EL (cell line): ENCODE data around the gene SLC47A1.
"Not testable (repeated sequence)": the region's sequence is repeated elsewhere in the genome, so short reads cannot be mapped to it uniquely, and the experiment has no call there.

Experiments used
- DNase-seq: peaks from one replicate; pipeline ENCODE4 v3.0.0-alpha.2; 2016

Gene SLC47A1

GRCh38 chr17:19533718-19534561 is at the start of gene SLC47A1:
SLC47A1 (plus strand) TSS chr17:19533854; CDS start chr17:19533940, 86 bp downstream.
- peak; percentile 57 for DNase-seq

- no peak for DNase-seq
Observed at GRCh38 chr17:19485800-19486340, 47.8 kb upstream of the SLC47A1 start.

- DNase-seq = no peak
Observed at GRCh38 chr17:19486351-19487023, 47.2 kb upstream of the SLC47A1 start.

- DNase-seq = no peak
Observed at GRCh38 chr17:19487024-19487600, 46.5 kb upstream of the SLC47A1 start.

GRCh38 chr17:19492141-19492540 is 41.5 kb upstream of the SLC47A1 start:
- DNase-seq = no peak

- no peak for DNase-seq
Observed at GRCh38 chr17:19494961-19495806, 38.5 kb upstream of the SLC47A1 start.

GRCh38 chr17:19495828-19496528 is 37.7 kb upstream of the SLC47A1 start:
- DNase-seq = no peak

GRCh38 chr17:19497624-19498023 is 36.0 kb upstream of the SLC47A1 start:
- no peak for DNase-seq

GRCh38 chr17:19501219-19501618 is 32.4 kb upstream of the SLC47A1 start:
- DNase-seq = no peak

- no peak for DNase-seq
Observed at GRCh38 chr17:19502517-19502916, 31.1 kb upstream of the SLC47A1 start.

- not testable (repeated sequence) for DNase-seq
Observed at GRCh38 chr17:19505561-19505960, 28.1 kb upstream of the SLC47A1 start.

- DNase-seq = peak; percentile 94
Observed at GRCh38 chr17:19507775-19508576, 25.7 kb upstream of the SLC47A1 start.

- no peak for DNase-seq
Observed at GRCh38 chr17:19508577-19508867, 25.1 kb upstream of the SLC47A1 start.

GRCh38 chr17:19509281-19509852 is 24.3 kb upstream of the SLC47A1 start:
- DNase-seq = not testable (repeated sequence)

GRCh38 chr17:19510903-19511302 is 22.8 kb upstream of the SLC47A1 start:
- no peak for DNase-seq

- peak; percentile 72 for DNase-seq
Observed at GRCh38 chr17:19513897-19514488, 19.7 kb upstream of the SLC47A1 start.

- DNase-seq = no peak
Observed at GRCh38 chr17:19517699-19518098, 16.0 kb upstream of the SLC47A1 start.

GRCh38 chr17:19519388-19520291 is 14.0 kb upstream of the SLC47A1 start:
- DNase-seq = not testable (repeated sequence)

- no peak for DNase-seq
Observed at GRCh38 chr17:19520641-19521040, 13.0 kb upstream of the SLC47A1 start.
